K562 (cell line): ENCODE measurements around the gene FREM1.

ENCODE experiments used
- JUN ChIP-seq, 2 experiments: sonication (generic) in 1 of 2; formaldehyde crosslinking in 1 of 2; IDR thresholded peaks; 2 replicates each; pipeline versions ENCODE4 v1.6.1 to v1.8.0; 2012 to 2022; ENCODE audit warnings: borderline replicate concordance in 2 of 2, mild to moderate bottlenecking in 2 of 2, improper control_type of control experiment in 1 of 2, low read depth in 1 of 2, low read length in 1 of 2, missing genetic modification reagents in 1 of 2
- PYGO2 ChIP-seq: fragments of 450-650 bp; IDR thresholded peaks from 2 replicates; pipeline ENCODE4 v1.6.1; 2016; ENCODE audit warnings: mild to moderate bottlenecking, missing genetic modification characterization, moderate library complexity, missing compliant biosample characterization
- TAF1 ChIP-seq: IDR thresholded peaks from 2 replicates; pipeline ENCODE4 v1.6.1; 2011; ENCODE audit warnings: mild to moderate bottlenecking, low read length, moderate library complexity; ENCODE audit not compliant: insufficient read depth, control insufficient read depth, severe bottlenecking; ENCODE audit errors: extremely low read depth
- TF ChIP-seq, protein P1 (sequence below), 3 experiments: IDR thresholded peaks in 2 of 3; conservative IDR thresholded peaks in 1 of 3; 2 replicates each; pipeline ENCODE4 v1.5.1; 2011 to 2012; ENCODE audit warnings: low read length in 3 of 3, mild to moderate bottlenecking in 3 of 3, control low read depth in 2 of 3, improper control_type of control experiment in 1 of 3, inconsistent platforms in 1 of 3, low read depth in 1 of 3, mixed read lengths in 1 of 3, moderate library complexity in 1 of 3; ENCODE audit not compliant: insufficient read depth in 2 of 3
- TF ChIP-seq, protein P2 (sequence below): fragments of 450-650 bp; formaldehyde crosslinking; IDR thresholded peaks from 2 replicates; pipeline ENCODE4 v1.4.0; 2022; ENCODE audit warnings: missing genetic modification characterization
- TF ChIP-seq, protein P3 (sequence below): sonication (generic); formaldehyde crosslinking; IDR thresholded peaks from 2 replicates; pipeline ENCODE4 v1.8.0; 2022; ENCODE audit warnings: mild to moderate bottlenecking, missing genetic modification reagents

DNA sequence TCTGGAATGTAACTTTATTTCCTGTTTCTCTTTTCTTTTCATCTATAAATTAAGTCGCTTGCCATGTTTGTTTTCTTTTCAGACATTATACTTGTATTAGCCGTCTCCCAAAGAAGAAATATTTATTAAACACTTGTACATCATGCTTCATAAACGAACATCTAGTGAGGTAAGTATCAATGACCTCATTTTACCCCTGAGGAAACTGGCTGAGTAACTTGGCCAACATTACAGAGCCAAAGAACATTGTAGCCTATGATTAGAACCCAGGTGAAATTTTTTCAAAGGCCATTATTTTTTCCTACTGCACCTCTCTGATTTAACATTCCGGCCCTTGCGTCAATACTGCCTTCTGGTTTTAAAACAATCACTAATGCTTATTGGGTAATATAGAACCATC is 4.2 kb downstream of the FREM1 start:
- TF ChIP-seq, protein P1, sequence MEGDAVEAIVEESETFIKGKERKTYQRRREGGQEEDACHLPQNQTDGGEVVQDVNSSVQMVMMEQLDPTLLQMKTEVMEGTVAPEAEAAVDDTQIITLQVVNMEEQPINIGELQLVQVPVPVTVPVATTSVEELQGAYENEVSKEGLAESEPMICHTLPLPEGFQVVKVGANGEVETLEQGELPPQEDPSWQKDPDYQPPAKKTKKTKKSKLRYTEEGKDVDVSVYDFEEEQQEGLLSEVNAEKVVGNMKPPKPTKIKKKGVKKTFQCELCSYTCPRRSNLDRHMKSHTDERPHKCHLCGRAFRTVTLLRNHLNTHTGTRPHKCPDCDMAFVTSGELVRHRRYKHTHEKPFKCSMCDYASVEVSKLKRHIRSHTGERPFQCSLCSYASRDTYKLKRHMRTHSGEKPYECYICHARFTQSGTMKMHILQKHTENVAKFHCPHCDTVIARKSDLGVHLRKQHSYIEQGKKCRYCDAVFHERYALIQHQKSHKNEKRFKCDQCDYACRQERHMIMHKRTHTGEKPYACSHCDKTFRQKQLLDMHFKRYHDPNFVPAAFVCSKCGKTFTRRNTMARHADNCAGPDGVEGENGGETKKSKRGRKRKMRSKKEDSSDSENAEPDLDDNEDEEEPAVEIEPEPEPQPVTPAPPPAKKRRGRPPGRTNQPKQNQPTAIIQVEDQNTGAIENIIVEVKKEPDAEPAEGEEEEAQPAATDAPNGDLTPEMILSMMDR (IDR thresholded peaks at IDR 0.05 in 2 of 3, conservative IDR thresholded peaks at IDR 0.05 in 1 of 3; ENCODE audit: insufficient read depth in 2 of 3, low read depth in 1 of 3, low read length in 3 of 3): no peak
- TF ChIP-seq PYGO2 (no peak), JUN (IDR thresholded peaks at IDR 0.05; ENCODE audit: borderline replicate concordance, low read depth, low read length) (no peak), JUN (CRISPR knock-in tag; IDR thresholded peaks at IDR 0.05; ENCODE audit: borderline replicate concordance) (no peak), TAF1 (no peak)
- TF ChIP-seq, protein P2, sequence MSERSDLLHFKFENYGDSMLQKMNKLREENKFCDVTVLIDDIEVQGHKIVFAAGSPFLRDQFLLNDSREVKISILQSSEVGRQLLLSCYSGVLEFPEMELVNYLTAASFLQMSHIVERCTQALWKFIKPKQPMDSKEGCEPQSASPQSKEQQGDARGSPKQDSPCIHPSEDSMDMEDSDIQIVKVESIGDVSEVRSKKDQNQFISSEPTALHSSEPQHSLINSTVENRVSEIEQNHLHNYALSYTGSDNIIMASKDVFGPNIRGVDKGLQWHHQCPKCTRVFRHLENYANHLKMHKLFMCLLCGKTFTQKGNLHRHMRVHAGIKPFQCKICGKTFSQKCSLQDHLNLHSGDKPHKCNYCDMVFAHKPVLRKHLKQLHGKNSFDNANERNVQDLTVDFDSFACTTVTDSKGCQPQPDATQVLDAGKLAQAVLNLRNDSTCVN (CRISPR knock-in tag): no peak
- TF ChIP-seq, protein P3, sequence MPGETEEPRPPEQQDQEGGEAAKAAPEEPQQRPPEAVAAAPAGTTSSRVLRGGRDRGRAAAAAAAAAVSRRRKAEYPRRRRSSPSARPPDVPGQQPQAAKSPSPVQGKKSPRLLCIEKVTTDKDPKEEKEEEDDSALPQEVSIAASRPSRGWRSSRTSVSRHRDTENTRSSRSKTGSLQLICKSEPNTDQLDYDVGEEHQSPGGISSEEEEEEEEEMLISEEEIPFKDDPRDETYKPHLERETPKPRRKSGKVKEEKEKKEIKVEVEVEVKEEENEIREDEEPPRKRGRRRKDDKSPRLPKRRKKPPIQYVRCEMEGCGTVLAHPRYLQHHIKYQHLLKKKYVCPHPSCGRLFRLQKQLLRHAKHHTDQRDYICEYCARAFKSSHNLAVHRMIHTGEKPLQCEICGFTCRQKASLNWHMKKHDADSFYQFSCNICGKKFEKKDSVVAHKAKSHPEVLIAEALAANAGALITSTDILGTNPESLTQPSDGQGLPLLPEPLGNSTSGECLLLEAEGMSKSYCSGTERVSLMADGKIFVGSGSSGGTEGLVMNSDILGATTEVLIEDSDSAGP (CRISPR knock-in tag): no peak
